Measurements from ENCODE around the gene TOX2. TPM values are rescaled to one million over a fixed set of nuclear protein-coding genes. Genes with fewer than 3 reads are reported as not detected.
A peak's percentile ranks its signal among the peaks of the same experiment; 100 is the strongest.

TOX2 gene
- total RNA-seq, 2 donors from 2014 or later: 2.4 to 3.4 TPM

DNA sequence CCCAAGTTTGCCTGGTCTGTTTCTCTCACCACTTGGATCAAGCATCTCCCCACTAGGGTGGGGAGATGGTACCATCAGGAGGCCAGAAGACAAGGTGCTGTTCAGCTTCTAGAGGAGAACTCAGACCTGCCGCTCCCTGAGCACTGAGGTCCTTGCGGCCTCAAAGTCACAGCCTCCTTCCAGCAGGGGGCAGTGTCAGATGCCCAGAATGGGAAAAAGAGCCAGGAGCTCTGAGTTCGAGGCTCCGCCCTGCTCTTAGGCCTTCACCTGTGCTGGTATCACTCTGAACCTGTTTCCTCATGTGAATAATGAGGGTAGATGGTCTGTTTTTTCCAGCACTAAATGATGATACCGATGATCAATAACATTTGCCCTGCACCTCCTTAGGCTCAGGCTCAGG lies 68.7 kb downstream of the TOX2 start:
- no peaks in the 10 kb centered on the region for H3K9me3 Mint-ChIP-seq
- no peak overlapping the region for H3K9ac ChIP-seq (ENCODE audit: extremely low read depth, low read length, poor library complexity, severe bottlenecking)
- H3K4me3 Mint-ChIP-seq: no peak overlapping the region
- no peak overlapping the region for H3K27ac Mint-ChIP-seq
- peak; percentile 77 for DNase-seq
- peak; percentile 74 for TF ChIP-seq CTCF (conservative IDR thresholded peaks at IDR 0.05)
- peaks cover 23% of the 10 kb centered on the region for H3K4me1 Mint-ChIP-seq
- H3K4me3 ChIP-seq (ENCODE audit: low read length): no peak overlapping the region
- H3K4me1 ChIP-seq (ENCODE audit: control insufficient read depth, insufficient read depth, low read length): no peaks in the 10 kb centered on the region
- H3K27ac ChIP-seq (ENCODE audit: low read depth, low read length): no peak overlapping the region
- H3K9me3 ChIP-seq (ENCODE audit: control insufficient read depth, low read length): no peaks in the 10 kb centered on the region
- no peaks in the 10 kb centered on the region for H3K27me3 ChIP-seq (ENCODE audit: control insufficient read depth, insufficient read depth, low read length, poor library complexity, severe bottlenecking)
- WGBS, 2 experiments (ENCODE audit: insufficient coverage in 1 of 2, insufficient read length in 1 of 2): 92 to 97% methylated on average over 3 to 5 of the region's 5 CpGs
- H3K27me3 Mint-ChIP-seq (ENCODE audit: insufficient read depth): no peaks in the 10 kb centered on the region
- no peaks in the 10 kb centered on the region for H3K36me3 Mint-ChIP-seq (ENCODE audit: low read depth)
- no peaks in the 10 kb centered on the region for H3K36me3 ChIP-seq (ENCODE audit: control insufficient read depth, insufficient read depth, low read length)

- Mint-ChIP-seq H3K27ac (no peak overlapping the region), H3K4me1 (peaks cover 21% of the 10 kb centered on the region), H3K9me3 (no peaks in the 10 kb centered on the region), H3K36me3 (ENCODE audit: low read depth) (no peaks in the 10 kb centered on the region), H3K27me3 (ENCODE audit: insufficient read depth) (no peaks in the 10 kb centered on the region), H3K4me3 (no peak overlapping the region)
- no peak for TF ChIP-seq CTCF (conservative IDR thresholded peaks at IDR 0.05)
- Histone ChIP-seq H3K27ac (ENCODE audit: low read depth, low read length) (no peak overlapping the region), H3K4me1 (ENCODE audit: control insufficient read depth, insufficient read depth, low read length) (no peaks in the 10 kb centered on the region), H3K9me3 (ENCODE audit: control insufficient read depth, low read length) (no peaks in the 10 kb centered on the region), H3K9ac (ENCODE audit: extremely low read depth, low read length, poor library complexity, severe bottlenecking) (no peak overlapping the region), H3K4me3 (ENCODE audit: low read length) (no peak overlapping the region), H3K36me3 (ENCODE audit: control insufficient read depth, insufficient read depth, low read length) (no peaks in the 10 kb centered on the region), H3K27me3 (ENCODE audit: control insufficient read depth, insufficient read depth, low read length, poor library complexity, severe bottlenecking) (no peaks in the 10 kb centered on the region)
- DNase-seq: no peak
- 83 to 94% methylated on average over 5 to 6 of the region's 6 CpGs for WGBS, 2 experiments (ENCODE audit: insufficient coverage in 1 of 2, insufficient read length in 1 of 2)
Observed at GRCh38 chr20:43983904-43984361, 69.3 kb downstream of the TOX2 start.

DNA sequence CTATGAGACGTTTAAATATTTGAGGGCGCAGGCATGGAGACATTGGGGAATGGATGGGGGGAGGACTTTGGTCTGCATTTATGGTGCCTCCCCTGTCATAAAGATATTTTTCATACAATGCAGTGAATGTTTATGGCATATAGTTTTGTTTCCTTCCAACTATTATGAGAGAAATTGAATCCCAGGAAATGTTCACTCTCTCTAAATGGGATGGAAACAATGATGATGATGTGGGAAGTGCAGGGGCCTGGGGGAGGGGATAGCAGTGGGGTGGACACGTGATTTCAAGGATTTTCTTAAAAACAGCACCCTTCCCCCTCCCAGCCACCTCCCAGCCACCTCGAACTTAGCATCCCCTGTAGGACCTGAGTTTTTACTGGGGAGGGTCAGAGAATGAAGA lies 69.9 kb downstream of the TOX2 start:
- Mint-ChIP-seq H3K36me3 (ENCODE audit: low read depth) (no peaks in the 10 kb centered on the region), H3K27ac (no peak overlapping the region), H3K4me3 (no peak overlapping the region), H3K27me3 (ENCODE audit: insufficient read depth) (no peaks in the 10 kb centered on the region), H3K9me3 (peaks cover under 1% of the 10 kb centered on the region), H3K4me1 (peaks cover 21% of the 10 kb centered on the region)
- Histone ChIP-seq H3K36me3 (ENCODE audit: control insufficient read depth, insufficient read depth, low read length) (no peaks in the 10 kb centered on the region), H3K4me1 (ENCODE audit: control insufficient read depth, insufficient read depth, low read length) (no peaks in the 10 kb centered on the region), H3K27ac (ENCODE audit: low read depth, low read length) (no peak overlapping the region), H3K4me3 (ENCODE audit: low read length) (no peak overlapping the region), H3K9ac (ENCODE audit: extremely low read depth, low read length, poor library complexity, severe bottlenecking) (no peak overlapping the region), H3K27me3 (ENCODE audit: control insufficient read depth, insufficient read depth, low read length, poor library complexity, severe bottlenecking) (no peaks in the 10 kb centered on the region), H3K9me3 (ENCODE audit: control insufficient read depth, low read length) (no peaks in the 10 kb centered on the region)
- no peak for TF ChIP-seq CTCF (conservative IDR thresholded peaks at IDR 0.05)
- no peak for DNase-seq
- 93 to 100% methylated on average over 1 to 3 of the region's 4 CpGs for WGBS, 2 experiments (ENCODE audit: insufficient coverage in 1 of 2, insufficient read length in 1 of 2)
